ENCODE measurements around the gene RTTN.

The RTTN gene

GRCh38 chr18:70197844-70198243 is 7.6 kb downstream of the RTTN start:
- DNase-seq (ENCODE audit: low spot score) = no peak

GRCh38 chr18:70197026-70197425 is 8.5 kb downstream of the RTTN start:
- DNase-seq (ENCODE audit: low spot score) = no peak

GRCh38 chr18:70195852-70196434 is 9.5 kb downstream of the RTTN start:
- peak; percentile 72 for DNase-seq (ENCODE audit: low spot score)

GRCh38 chr18:70195014-70195614 is 10.4 kb downstream of the RTTN start:
- DNase-seq (ENCODE audit: low spot score) = no peak

- no peak for DNase-seq (ENCODE audit: low spot score)
Observed at GRCh38 chr18:70194227-70194890, 11.1 kb downstream of the RTTN start.

- DNase-seq (ENCODE audit: low spot score) = no peak
Observed at GRCh38 chr18:70190529-70190928, 15.0 kb downstream of the RTTN start.

- DNase-seq (ENCODE audit: low spot score) = no peak
Observed at GRCh38 chr18:70188113-70188512, 17.4 kb downstream of the RTTN start.

GRCh38 chr18:70183441-70183840 is 22.0 kb downstream of the RTTN start:
- DNase-seq (ENCODE audit: low spot score) = no peak

- no peak for DNase-seq (ENCODE audit: low spot score)
Observed at GRCh38 chr18:70182548-70182947, 22.9 kb downstream of the RTTN start.

GRCh38 chr18:70181725-70182124 is 23.8 kb downstream of the RTTN start:
- no peak for DNase-seq (ENCODE audit: low spot score)

- no peak for DNase-seq (ENCODE audit: low spot score)
Observed at GRCh38 chr18:70181015-70181414, 24.5 kb downstream of the RTTN start.

GRCh38 chr18:70176537-70176936 is 28.9 kb downstream of the RTTN start:
- DNase-seq (ENCODE audit: low spot score) = no peak

- DNase-seq (ENCODE audit: low spot score) = no peak
Observed at GRCh38 chr18:70175216-70175615, 30.3 kb downstream of the RTTN start.

GRCh38 chr18:70172225-70172624 is 33.3 kb downstream of the RTTN start:
- no peak for DNase-seq (ENCODE audit: low spot score)

GRCh38 chr18:70169747-70170146 is 35.7 kb downstream of the RTTN start:
- no peak for DNase-seq (ENCODE audit: low spot score)

- DNase-seq (ENCODE audit: low spot score) = no peak
Observed at GRCh38 chr18:70166668-70167067, 38.8 kb downstream of the RTTN start.

GRCh38 chr18:70165936-70166335 is 39.6 kb downstream of the RTTN start:
- DNase-seq (ENCODE audit: low spot score) = no peak

- DNase-seq (ENCODE audit: low spot score) = no peak
Observed at GRCh38 chr18:70160073-70160678, 45.3 kb downstream of the RTTN start.

- DNase-seq (ENCODE audit: low spot score) = no peak
Observed at GRCh38 chr18:70158992-70159717, 46.3 kb downstream of the RTTN start.

GRCh38 chr18:70156886-70157285 is 48.6 kb downstream of the RTTN start:
- DNase-seq (ENCODE audit: low spot score) = no peak

- no peak for DNase-seq (ENCODE audit: low spot score)
Observed at GRCh38 chr18:70154591-70155194, 50.8 kb downstream of the RTTN start.

GRCh38 chr18:70151614-70152013 is 53.9 kb downstream of the RTTN start:
- DNase-seq (ENCODE audit: low spot score) = peak; percentile 21
